GM23338 (cell line): ENCODE data around the gene PTPRE. TPM values are rescaled to one million over a fixed set of nuclear protein-coding genes. Genes with fewer than 3 reads are reported as not detected.

ENCODE experiments used
- ATAC-seq: fragments of 200-7000 bp; cut with Tn5 transposase; 3 replicates; pipeline ENCODE4 v1.9.1; 2020
- DNase-seq: peaks from one replicate; pipeline ENCODE4 v3.0.0-alpha.2; 2015; ENCODE audit warnings: low spot score
- H2AFZ ChIP-seq: fragments of 200-600 bp; sonication (generic); 2 replicates; pipeline ENCODE4 v1.8.0; 2016; ENCODE audit warnings: antibody characterized with exemption, mild to moderate bottlenecking, moderate library complexity
- H3F3A ChIP-seq: fragments of 200-600 bp; sonication (generic); replicated peaks from 2 replicates; pipeline ENCODE4 v1.8.0; 2017; ENCODE audit warnings: antibody characterized with exemption, mixed run types, low read depth
- H3K27ac ChIP-seq: fragments of 200-600 bp; sonication (generic); 2 replicates; pipeline ENCODE4 v1.6.1; 2016; ENCODE audit warnings: low read depth
- H3K27me3 ChIP-seq: fragments of 200-600 bp; sonication (generic); 2 replicates; pipeline ENCODE4 v1.8.0; 2016; ENCODE audit warnings: mild to moderate bottlenecking, mixed run types, moderate library complexity; ENCODE audit not compliant: insufficient read depth
- H3K36me3 ChIP-seq: fragments of 200-600 bp; sonication (generic); 2 replicates; pipeline ENCODE4 v1.8.0; 2016; ENCODE audit warnings: mild to moderate bottlenecking; ENCODE audit not compliant: insufficient read depth
- H3K4me1 ChIP-seq: fragments of 200-600 bp; sonication (generic); 2 replicates; pipeline ENCODE4 v1.8.0; 2016; ENCODE audit warnings: mild to moderate bottlenecking, moderate library complexity; ENCODE audit not compliant: insufficient read depth
- H3K4me2 ChIP-seq: fragments of 200-600 bp; sonication (generic); 2 replicates; pipeline ENCODE4 v1.7.1; 2017; ENCODE audit warnings: mixed run types
- H3K4me3 ChIP-seq: fragments of 200-600 bp; sonication (generic); 2 replicates; pipeline ENCODE4 v1.6.1; 2016; ENCODE audit warnings: mixed run types
- H3K79me2 ChIP-seq: fragments of 200-600 bp; sonication (generic); replicated peaks from 2 replicates; pipeline ENCODE4 v1.8.0; 2017; ENCODE audit warnings: mild to moderate bottlenecking; ENCODE audit not compliant: insufficient read depth
- H3K9me2 ChIP-seq: fragments of 200-600 bp; sonication (generic); 2 replicates; pipeline ENCODE4 v1.8.0; 2017; ENCODE audit not compliant: insufficient read depth
- H4K20me1 ChIP-seq: fragments of 200-600 bp; sonication (generic); replicated peaks from 2 replicates; pipeline ENCODE4 v1.8.0; 2017; ENCODE audit warnings: mild to moderate bottlenecking; ENCODE audit not compliant: insufficient read depth
- H3K27ac Mint-ChIP-seq: 2 replicates; pipeline ENCODE4 v1.8.0; 2020; ENCODE audit warnings: inconsistent platforms, mild to moderate bottlenecking, moderate library complexity, mixed read lengths
- H3K27me3 Mint-ChIP-seq: 3 replicates; pipeline ENCODE4 v1.8.0; 2022; ENCODE audit warnings: low read depth, mild to moderate bottlenecking, moderate library complexity, mixed read lengths, inconsistent platforms; ENCODE audit not compliant: insufficient read depth, poor library complexity
- H3K36me3 Mint-ChIP-seq: 3 replicates; pipeline ENCODE4 v1.8.0; 2021; ENCODE audit warnings: low read depth, mild to moderate bottlenecking, inconsistent platforms, moderate library complexity, mixed read lengths
- H3K4me1 Mint-ChIP-seq: 3 replicates; pipeline ENCODE4 v1.8.0; 2020; ENCODE audit warnings: mild to moderate bottlenecking, inconsistent platforms, mixed read lengths
- H3K4me3 Mint-ChIP-seq: 3 replicates; pipeline ENCODE4 v1.8.0; 2021; ENCODE audit warnings: moderate library complexity, mild to moderate bottlenecking, inconsistent platforms, mixed read lengths
- H3K9me3 Mint-ChIP-seq: 3 replicates; pipeline ENCODE4 v1.8.0; 2020; ENCODE audit warnings: moderate library complexity, mild to moderate bottlenecking, inconsistent platforms, mixed read lengths
- CREB1 ChIP-seq: fragments of 250-450 bp; sonication (Bioruptor Pico); IDR thresholded peaks from 2 replicates; pipeline ENCODE4 v1.5.0; 2020; ENCODE audit warnings: low read depth, mild to moderate bottlenecking, moderate library complexity
- EZH2 ChIP-seq: fragments of 200-600 bp; sonication (generic); IDR thresholded peaks from one replicate; pipeline ENCODE4 v1.8.0; 2017; ENCODE audit warnings: antibody characterized with exemption, mild to moderate bottlenecking, low read depth; ENCODE audit not compliant: unreplicated experiment
- EZH2phosphoT487 ChIP-seq: fragments of 200-600 bp; sonication (generic); IDR thresholded peaks from one replicate; pipeline ENCODE4 v1.8.1; 2018; ENCODE audit warnings: antibody characterized with exemption; ENCODE audit not compliant: unreplicated experiment
- JUNB ChIP-seq: IDR thresholded peaks from one replicate; pipeline ENCODE4 v1.6.1; 2016; ENCODE audit warnings: antibody characterized with exemption; ENCODE audit not compliant: unreplicated experiment
- NANOG ChIP-seq: IDR thresholded peaks from 2 replicates; pipeline ENCODE4 v1.6.1; 2016; ENCODE audit warnings: antibody characterized with exemption, borderline replicate concordance
- POLR2AphosphoS5 ChIP-seq: IDR thresholded peaks from 2 replicates; pipeline ENCODE4 v1.6.1; 2016; ENCODE audit warnings: antibody characterized with exemption, low read depth
- STAT1 ChIP-seq: IDR thresholded peaks from one replicate; pipeline ENCODE4 v1.6.1; 2016; ENCODE audit warnings: antibody characterized with exemption; ENCODE audit not compliant: unreplicated experiment
- ZNF114 ChIP-seq: fragments of 250-450 bp; sonication (Bioruptor Pico); IDR thresholded peaks from 2 replicates; pipeline ENCODE4 v1.5.0; 2020; ENCODE audit warnings: mild to moderate bottlenecking, moderate library complexity
- ZNF331 ChIP-seq: fragments of 250-450 bp; sonication (Bioruptor Pico); IDR thresholded peaks from 2 replicates; pipeline ENCODE4 v1.5.0; 2020; ENCODE audit warnings: low read depth, mild to moderate bottlenecking, moderate library complexity
- polyA plus RNA-seq: library from polyadenylated mRNA; unstranded; fragments of >200 nt; fragmentation: Nextera tagmentation; extraction: Ambion mirVana; gene quantifications from 2 replicates; pipeline ENCODE4 v1.2.1, GENCODE V29; 2016
- total RNA-seq: library from RNA; depleted of rRNA; stranded (reverse); fragments of >200 nt; shearing (Covaris generic); gene quantifications from 2 replicates; pipeline ENCODE4 v1.2.3, GENCODE V29; 2014
- TF ChIP-seq, protein P1 (sequence below): fragments of 250-450 bp; sonication (Bioruptor Pico); IDR thresholded peaks from 2 replicates; pipeline ENCODE4 v1.5.0; 2020; ENCODE audit warnings: mild to moderate bottlenecking, moderate library complexity
- TF ChIP-seq, protein P2 (sequence below): IDR thresholded peaks from 2 replicates; pipeline ENCODE4 v1.6.1; 2016; ENCODE audit warnings: antibody characterized with exemption
- TF ChIP-seq, protein P3 (sequence below), 2 experiments: fragments of 200-600 bp in 1 of 2; sonication (generic) in 1 of 2; conservative IDR thresholded peaks; 2 replicates each; pipeline versions ENCODE4 v1.5.1 to v1.6.1; 2016 to 2017; ENCODE audit warnings: antibody characterized with exemption in 2 of 2, low read depth in 2 of 2, mild to moderate bottlenecking in 2 of 2, moderate library complexity in 1 of 2
- TF ChIP-seq, protein P4 (sequence below): IDR thresholded peaks from one replicate; pipeline ENCODE4 v1.6.1; 2018; ENCODE audit warnings: antibody characterized with exemption; ENCODE audit not compliant: unreplicated experiment

PTPRE gene
- total and polyA plus RNA-seq, 2 experiments from 2014 or later: 0.34 to 0.42 TPM

DNA sequence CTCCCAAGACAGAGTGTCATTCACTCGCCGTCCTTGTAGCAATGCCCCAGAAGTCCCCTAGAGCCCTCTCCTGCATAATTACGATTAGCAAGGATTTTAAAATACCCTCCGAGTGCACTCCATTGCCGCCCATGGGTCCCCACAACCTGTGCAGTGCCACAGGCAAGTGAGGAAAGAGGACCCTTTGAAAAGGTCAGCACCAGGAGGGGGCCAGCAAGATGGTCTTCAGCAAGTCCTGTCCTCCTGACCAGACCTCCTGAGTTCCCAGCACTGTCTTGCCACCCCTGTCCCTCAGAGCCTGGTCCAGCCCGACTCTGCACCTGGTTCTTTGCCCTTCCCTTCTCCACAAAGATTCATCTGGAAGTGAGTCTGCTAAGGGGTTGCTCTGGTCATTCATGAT is 46.3 kb upstream of the PTPRE start:
- H3K9me3 Mint-ChIP-seq: peaks cover 27% of the 10 kb centered on the region
- Histone ChIP-seq H3F3A (no peaks in the 10 kb centered on the region), H3K36me3 (no peaks in the 10 kb centered on the region), H4K20me1 (no peaks in the 10 kb centered on the region), H3K27me3 (no peaks in the 10 kb centered on the region), H3K27ac (no peak overlapping the region), H3K4me2 (no peak overlapping the region), H3K79me2 (no peaks in the 10 kb centered on the region), H2AFZ (no peak overlapping the region), H3K9me2 (peaks cover 20% of the 10 kb centered on the region), H3K4me1 (no peaks in the 10 kb centered on the region), H3K4me3 (no peak overlapping the region)
- no peak overlapping the region for H3K4me3 Mint-ChIP-seq
- TF ChIP-seq, protein P1, sequence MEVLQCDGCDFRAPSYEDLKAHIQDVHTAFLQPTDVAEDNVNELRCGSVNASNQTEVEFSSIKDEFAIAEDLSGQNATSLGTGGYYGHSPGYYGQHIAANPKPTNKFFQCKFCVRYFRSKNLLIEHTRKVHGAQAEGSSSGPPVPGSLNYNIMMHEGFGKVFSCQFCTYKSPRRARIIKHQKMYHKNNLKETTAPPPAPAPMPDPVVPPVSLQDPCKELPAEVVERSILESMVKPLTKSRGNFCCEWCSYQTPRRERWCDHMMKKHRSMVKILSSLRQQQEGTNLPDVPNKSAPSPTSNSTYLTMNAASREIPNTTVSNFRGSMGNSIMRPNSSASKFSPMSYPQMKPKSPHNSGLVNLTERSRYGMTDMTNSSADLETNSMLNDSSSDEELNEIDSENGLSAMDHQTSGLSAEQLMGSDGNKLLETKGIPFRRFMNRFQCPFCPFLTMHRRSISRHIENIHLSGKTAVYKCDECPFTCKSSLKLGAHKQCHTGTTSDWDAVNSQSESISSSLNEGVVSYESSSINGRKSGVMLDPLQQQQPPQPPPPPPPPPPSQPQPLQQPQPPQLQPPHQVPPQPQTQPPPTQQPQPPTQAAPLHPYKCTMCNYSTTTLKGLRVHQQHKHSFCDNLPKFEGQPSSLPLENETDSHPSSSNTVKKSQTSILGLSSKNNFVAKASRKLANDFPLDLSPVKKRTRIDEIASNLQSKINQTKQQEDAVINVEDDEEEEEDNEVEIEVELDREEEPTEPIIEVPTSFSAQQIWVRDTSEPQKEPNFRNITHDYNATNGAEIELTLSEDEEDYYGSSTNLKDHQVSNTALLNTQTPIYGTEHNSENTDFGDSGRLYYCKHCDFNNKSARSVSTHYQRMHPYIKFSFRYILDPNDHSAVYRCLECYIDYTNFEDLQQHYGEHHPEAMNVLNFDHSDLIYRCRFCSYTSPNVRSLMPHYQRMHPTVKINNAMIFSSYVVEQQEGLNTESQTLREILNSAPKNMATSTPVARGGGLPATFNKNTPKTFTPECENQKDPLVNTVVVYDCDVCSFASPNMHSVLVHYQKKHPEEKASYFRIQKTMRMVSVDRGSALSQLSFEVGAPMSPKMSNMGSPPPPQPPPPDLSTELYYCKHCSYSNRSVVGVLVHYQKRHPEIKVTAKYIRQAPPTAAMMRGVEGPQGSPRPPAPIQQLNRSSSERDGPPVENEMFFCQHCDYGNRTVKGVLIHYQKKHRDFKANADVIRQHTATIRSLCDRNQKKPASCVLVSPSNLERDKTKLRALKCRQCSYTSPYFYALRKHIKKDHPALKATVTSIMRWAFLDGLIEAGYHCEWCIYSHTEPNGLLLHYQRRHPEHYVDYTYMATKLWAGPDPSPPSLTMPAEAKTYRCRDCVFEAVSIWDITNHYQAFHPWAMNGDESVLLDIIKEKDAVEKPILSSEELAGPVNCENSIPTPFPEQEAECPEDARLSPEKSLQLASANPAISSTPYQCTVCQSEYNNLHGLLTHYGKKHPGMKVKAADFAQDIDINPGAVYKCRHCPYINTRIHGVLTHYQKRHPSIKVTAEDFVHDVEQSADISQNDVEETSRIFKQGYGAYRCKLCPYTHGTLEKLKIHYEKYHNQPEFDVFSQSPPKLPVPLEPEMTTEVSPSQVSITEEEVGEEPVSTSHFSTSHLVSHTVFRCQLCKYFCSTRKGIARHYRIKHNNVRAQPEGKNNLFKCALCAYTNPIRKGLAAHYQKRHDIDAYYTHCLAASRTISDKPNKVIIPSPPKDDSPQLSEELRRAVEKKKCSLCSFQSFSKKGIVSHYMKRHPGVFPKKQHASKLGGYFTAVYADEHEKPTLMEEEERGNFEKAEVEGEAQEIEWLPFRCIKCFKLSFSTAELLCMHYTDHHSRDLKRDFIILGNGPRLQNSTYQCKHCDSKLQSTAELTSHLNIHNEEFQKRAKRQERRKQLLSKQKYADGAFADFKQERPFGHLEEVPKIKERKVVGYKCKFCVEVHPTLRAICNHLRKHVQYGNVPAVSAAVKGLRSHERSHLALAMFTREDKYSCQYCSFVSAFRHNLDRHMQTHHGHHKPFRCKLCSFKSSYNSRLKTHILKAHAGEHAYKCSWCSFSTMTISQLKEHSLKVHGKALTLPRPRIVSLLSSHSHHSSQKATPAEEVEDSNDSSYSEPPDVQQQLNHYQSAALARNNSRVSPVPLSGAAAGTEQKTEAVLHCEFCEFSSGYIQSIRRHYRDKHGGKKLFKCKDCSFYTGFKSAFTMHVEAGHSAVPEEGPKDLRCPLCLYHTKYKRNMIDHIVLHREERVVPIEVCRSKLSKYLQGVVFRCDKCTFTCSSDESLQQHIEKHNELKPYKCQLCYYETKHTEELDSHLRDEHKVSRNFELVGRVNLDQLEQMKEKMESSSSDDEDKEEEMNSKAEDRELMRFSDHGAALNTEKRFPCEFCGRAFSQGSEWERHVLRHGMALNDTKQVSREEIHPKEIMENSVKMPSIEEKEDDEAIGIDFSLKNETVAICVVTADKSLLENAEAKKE (CRISPR knock-in tag): no peak
- TF ChIP-seq JUNB: no peak
- TF ChIP-seq, protein P2, sequence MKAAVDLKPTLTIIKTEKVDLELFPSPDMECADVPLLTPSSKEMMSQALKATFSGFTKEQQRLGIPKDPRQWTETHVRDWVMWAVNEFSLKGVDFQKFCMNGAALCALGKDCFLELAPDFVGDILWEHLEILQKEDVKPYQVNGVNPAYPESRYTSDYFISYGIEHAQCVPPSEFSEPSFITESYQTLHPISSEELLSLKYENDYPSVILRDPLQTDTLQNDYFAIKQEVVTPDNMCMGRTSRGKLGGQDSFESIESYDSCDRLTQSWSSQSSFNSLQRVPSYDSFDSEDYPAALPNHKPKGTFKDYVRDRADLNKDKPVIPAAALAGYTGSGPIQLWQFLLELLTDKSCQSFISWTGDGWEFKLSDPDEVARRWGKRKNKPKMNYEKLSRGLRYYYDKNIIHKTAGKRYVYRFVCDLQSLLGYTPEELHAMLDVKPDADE: no peak
- no peak for TF ChIP-seq CREB1 (CRISPR knock-in tag)
- TF ChIP-seq, protein P3, sequence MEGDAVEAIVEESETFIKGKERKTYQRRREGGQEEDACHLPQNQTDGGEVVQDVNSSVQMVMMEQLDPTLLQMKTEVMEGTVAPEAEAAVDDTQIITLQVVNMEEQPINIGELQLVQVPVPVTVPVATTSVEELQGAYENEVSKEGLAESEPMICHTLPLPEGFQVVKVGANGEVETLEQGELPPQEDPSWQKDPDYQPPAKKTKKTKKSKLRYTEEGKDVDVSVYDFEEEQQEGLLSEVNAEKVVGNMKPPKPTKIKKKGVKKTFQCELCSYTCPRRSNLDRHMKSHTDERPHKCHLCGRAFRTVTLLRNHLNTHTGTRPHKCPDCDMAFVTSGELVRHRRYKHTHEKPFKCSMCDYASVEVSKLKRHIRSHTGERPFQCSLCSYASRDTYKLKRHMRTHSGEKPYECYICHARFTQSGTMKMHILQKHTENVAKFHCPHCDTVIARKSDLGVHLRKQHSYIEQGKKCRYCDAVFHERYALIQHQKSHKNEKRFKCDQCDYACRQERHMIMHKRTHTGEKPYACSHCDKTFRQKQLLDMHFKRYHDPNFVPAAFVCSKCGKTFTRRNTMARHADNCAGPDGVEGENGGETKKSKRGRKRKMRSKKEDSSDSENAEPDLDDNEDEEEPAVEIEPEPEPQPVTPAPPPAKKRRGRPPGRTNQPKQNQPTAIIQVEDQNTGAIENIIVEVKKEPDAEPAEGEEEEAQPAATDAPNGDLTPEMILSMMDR (conservative IDR thresholded peaks at IDR 0.05; ENCODE audit: low read depth in 2 of 2): no peak
- TF ChIP-seq EZH2phosphoT487: no peak
- TF ChIP-seq ZNF331 (CRISPR knock-in tag): no peak
- no peak for TF ChIP-seq EZH2
- no peak for TF ChIP-seq POLR2AphosphoS5
- no peak for TF ChIP-seq STAT1
- no peak for TF ChIP-seq ZNF114 (CRISPR knock-in tag)
- TF ChIP-seq, protein P4, sequence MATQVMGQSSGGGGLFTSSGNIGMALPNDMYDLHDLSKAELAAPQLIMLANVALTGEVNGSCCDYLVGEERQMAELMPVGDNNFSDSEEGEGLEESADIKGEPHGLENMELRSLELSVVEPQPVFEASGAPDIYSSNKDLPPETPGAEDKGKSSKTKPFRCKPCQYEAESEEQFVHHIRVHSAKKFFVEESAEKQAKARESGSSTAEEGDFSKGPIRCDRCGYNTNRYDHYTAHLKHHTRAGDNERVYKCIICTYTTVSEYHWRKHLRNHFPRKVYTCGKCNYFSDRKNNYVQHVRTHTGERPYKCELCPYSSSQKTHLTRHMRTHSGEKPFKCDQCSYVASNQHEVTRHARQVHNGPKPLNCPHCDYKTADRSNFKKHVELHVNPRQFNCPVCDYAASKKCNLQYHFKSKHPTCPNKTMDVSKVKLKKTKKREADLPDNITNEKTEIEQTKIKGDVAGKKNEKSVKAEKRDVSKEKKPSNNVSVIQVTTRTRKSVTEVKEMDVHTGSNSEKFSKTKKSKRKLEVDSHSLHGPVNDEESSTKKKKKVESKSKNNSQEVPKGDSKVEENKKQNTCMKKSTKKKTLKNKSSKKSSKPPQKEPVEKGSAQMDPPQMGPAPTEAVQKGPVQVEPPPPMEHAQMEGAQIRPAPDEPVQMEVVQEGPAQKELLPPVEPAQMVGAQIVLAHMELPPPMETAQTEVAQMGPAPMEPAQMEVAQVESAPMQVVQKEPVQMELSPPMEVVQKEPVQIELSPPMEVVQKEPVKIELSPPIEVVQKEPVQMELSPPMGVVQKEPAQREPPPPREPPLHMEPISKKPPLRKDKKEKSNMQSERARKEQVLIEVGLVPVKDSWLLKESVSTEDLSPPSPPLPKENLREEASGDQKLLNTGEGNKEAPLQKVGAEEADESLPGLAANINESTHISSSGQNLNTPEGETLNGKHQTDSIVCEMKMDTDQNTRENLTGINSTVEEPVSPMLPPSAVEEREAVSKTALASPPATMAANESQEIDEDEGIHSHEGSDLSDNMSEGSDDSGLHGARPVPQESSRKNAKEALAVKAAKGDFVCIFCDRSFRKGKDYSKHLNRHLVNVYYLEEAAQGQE: no peak
- no peak for TF ChIP-seq NANOG
- H3K27me3 Mint-ChIP-seq: peaks cover 7% of the 10 kb centered on the region
- peaks cover 22% of the 10 kb centered on the region; the same call in 2 of the 3 replicates for H3K36me3 Mint-ChIP-seq
- H3K4me1 Mint-ChIP-seq: no peaks in the 10 kb centered on the region; the same call in 2 of the 3 replicates
- H3K27ac Mint-ChIP-seq: no peak overlapping the region
- ATAC-seq: no peak
- DNase-seq: no peak
